DOHH2 (cell line): ENCODE results near the gene ACSL1.

Experiments
- H3F3A ChIP-seq: fragments of 200-600 bp; sonication (generic), shearing (Covaris generic); 2 replicates; pipeline ENCODE4 v1.6.0; 2016; ENCODE audit warnings: antibody characterized with exemption, mild to moderate bottlenecking; ENCODE audit not compliant: control insufficient read depth, insufficient read depth
- H3K27ac ChIP-seq: fragments of 200-600 bp; sonication (generic); 2 replicates; pipeline ENCODE4 v1.5.1; 2014; ENCODE audit warnings: low read depth, mild to moderate bottlenecking, low read length, moderate library complexity
- H3K27me3 ChIP-seq: fragments of 200-600 bp; sonication (generic); 2 replicates; pipeline ENCODE4 v1.6.1; 2014; ENCODE audit warnings: mild to moderate bottlenecking, low read length, mixed read lengths; ENCODE audit not compliant: control insufficient read depth
- H3K36me3 ChIP-seq: fragments of 200-600 bp; sonication (generic); 2 replicates; pipeline ENCODE4 v1.6.1; 2014; ENCODE audit warnings: mild to moderate bottlenecking, low read length, moderate library complexity, mixed read lengths; ENCODE audit not compliant: control insufficient read depth
- H3K4me1 ChIP-seq: fragments of 200-600 bp; sonication (generic); 2 replicates; pipeline ENCODE4 v1.6.1; 2014; ENCODE audit warnings: mild to moderate bottlenecking, low read length, mixed read lengths; ENCODE audit not compliant: control insufficient read depth
- H3K4me2 ChIP-seq: fragments of 200-600 bp; sonication (generic); 2 replicates; pipeline ENCODE4 v1.6.0; 2014; ENCODE audit warnings: mild to moderate bottlenecking, low read length, moderate library complexity
- H3K4me3 ChIP-seq: fragments of 200-600 bp; sonication (generic); 2 replicates; pipeline ENCODE4 v1.5.1; 2014; ENCODE audit warnings: mild to moderate bottlenecking, low read length, mixed read lengths
- H3K79me2 ChIP-seq: fragments of 200-600 bp; sonication (generic); 2 replicates; pipeline ENCODE4 v1.6.1; 2014; ENCODE audit warnings: mild to moderate bottlenecking, low read length, mixed read lengths; ENCODE audit not compliant: control insufficient read depth
- H3K9me2 ChIP-seq: fragments of 200-600 bp; sonication (generic); replicated peaks from 2 replicates; pipeline ENCODE4 v1.6.1; 2014; ENCODE audit warnings: mild to moderate bottlenecking, low read length, mixed read lengths; ENCODE audit not compliant: control insufficient read depth
- H3K9me3 ChIP-seq: fragments of 200-600 bp; sonication (generic); 2 replicates; pipeline ENCODE4 v1.6.1; 2014; ENCODE audit warnings: antibody characterized with exemption, low read length, mixed read lengths; ENCODE audit not compliant: control insufficient read depth, insufficient read depth
- H4K20me1 ChIP-seq: fragments of 200-600 bp; sonication (generic); 2 replicates; pipeline ENCODE4 v1.6.0; 2014; ENCODE audit warnings: low read depth, mild to moderate bottlenecking, antibody characterized with exemption, low read length, moderate library complexity; ENCODE audit not compliant: control insufficient read depth, insufficient read depth
- CTCF ChIP-seq: fragments of 200-600 bp; sonication (generic); IDR thresholded peaks from one replicate; pipeline ENCODE4 v1.5.1; 2014; ENCODE audit warnings: antibody characterized with exemption, mild to moderate bottlenecking, low read depth, low read length; ENCODE audit not compliant: poor library complexity, severe bottlenecking
- EZH2phosphoT487 ChIP-seq: fragments of 200-600 bp; sonication (generic); IDR thresholded peaks from 2 replicates; pipeline ENCODE4 v1.6.1; 2017; ENCODE audit warnings: borderline replicate concordance, mild to moderate bottlenecking, antibody characterized with exemption, low read length, moderate library complexity, mixed read lengths

ACSL1 gene

GRCh38 chr4:184825896-184826690, at the start of gene ACSL1:
ACSL1 (minus strand) TSS chr4:184825968; CDS start chr4:184803514, 22,454 bp downstream.
- H3K9me2 ChIP-seq, result no peaks in the 10 kb centered on the region
- peak within 1 kb of the TSS; percentile 95 for H3K4me2 ChIP-seq
- H3K4me1 ChIP-seq, result peaks cover 26% of the 10 kb centered on the region
- H3K27ac ChIP-seq, result no peak within 1 kb of the TSS
- no peaks in the 10 kb centered on the region for H3K27me3 ChIP-seq
- H4K20me1 ChIP-seq, result peaks cover 3% of the 10 kb centered on the region; the same call in 1 of the 2 replicates
- TF ChIP-seq CTCF, result no peak
- no peak for TF ChIP-seq EZH2phosphoT487
- no peaks in the 10 kb centered on the region for H3K9me3 ChIP-seq
- no peaks in the 10 kb centered on the region for H3K36me3 ChIP-seq
- H3K4me3 ChIP-seq, result peak within 1 kb of the TSS; percentile 80
- peaks cover 44% of the 10 kb centered on the region for H3K79me2 ChIP-seq
- no peaks in the 10 kb centered on the region; the same call in 1 of the 2 replicates for H3F3A ChIP-seq

DNA sequence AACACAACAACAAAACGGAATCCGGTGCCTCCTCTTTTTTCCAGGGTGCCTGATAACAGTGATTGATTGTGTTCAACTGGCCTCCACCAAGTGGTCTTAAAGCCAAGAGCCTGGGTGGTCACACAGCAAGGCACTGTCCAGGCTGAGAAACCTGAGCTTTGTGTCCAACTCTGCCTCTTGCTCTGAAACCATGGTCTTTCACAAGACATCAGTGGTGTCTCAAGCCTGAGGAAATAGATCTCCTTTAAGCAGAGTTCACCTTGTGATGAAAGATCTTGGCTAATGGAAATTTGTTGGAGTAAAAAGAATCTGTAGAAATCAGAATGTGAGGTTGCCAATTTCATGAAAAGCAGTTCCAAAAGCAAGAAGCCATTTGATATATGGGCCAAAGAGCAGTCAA, 47.3 kb upstream of the ACSL1 start:
- H3F3A ChIP-seq, result no peaks in the 10 kb centered on the region
- no peaks in the 10 kb centered on the region for H3K27me3 ChIP-seq
- H3K4me3 ChIP-seq, result no peak overlapping the region
- H3K36me3 ChIP-seq, result no peaks in the 10 kb centered on the region
- no peaks in the 10 kb centered on the region for H3K4me1 ChIP-seq
- H4K20me1 ChIP-seq, result no peaks in the 10 kb centered on the region
- no peaks in the 10 kb centered on the region for H3K9me2 ChIP-seq
- TF ChIP-seq CTCF (no peak), EZH2phosphoT487 (no peak)
- no peak overlapping the region for H3K4me2 ChIP-seq
- H3K79me2 ChIP-seq, result no peaks in the 10 kb centered on the region
- H3K9me3 ChIP-seq, result no peaks in the 10 kb centered on the region
- no peak overlapping the region for H3K27ac ChIP-seq

GRCh38 chr4:184870718-184871117, 45.0 kb upstream of the ACSL1 start:
- no peaks in the 10 kb centered on the region for H3K9me2 ChIP-seq
- no peaks in the 10 kb centered on the region for H3K9me3 ChIP-seq
- no peaks in the 10 kb centered on the region for H3K4me1 ChIP-seq
- H3K36me3 ChIP-seq, result no peaks in the 10 kb centered on the region
- H4K20me1 ChIP-seq, result no peaks in the 10 kb centered on the region
- H3K4me2 ChIP-seq, result no peak overlapping the region
- H3K27ac ChIP-seq, result no peak overlapping the region
- no peaks in the 10 kb centered on the region for H3K27me3 ChIP-seq
- H3K79me2 ChIP-seq, result no peaks in the 10 kb centered on the region
- no peak for TF ChIP-seq EZH2phosphoT487
- no peak for TF ChIP-seq CTCF
- no peaks in the 10 kb centered on the region for H3F3A ChIP-seq
- no peak overlapping the region for H3K4me3 ChIP-seq
